ENCODE measurements around the gene AKT1S1. TPM values are rescaled to one million over a fixed set of nuclear protein-coding genes. Genes with fewer than 3 reads are reported as not detected.

AKT1S1 gene
- total RNA-seq, 2 experiments from 2014 or later: 7.3 to 19.8 TPM

GRCh38 chr19:49923055-49924003, 46.2 kb upstream of the AKT1S1 start:
- no TSS peak for BruUV-seq (replicated peaks)
- intact Hi-C loops (cut with micrococcal nuclease; ENCODE audit: unreplicated experiment): loop anchor here (1.0 kb wide), 3 partner anchors 26 to 73 kb away; partner anchors contain the start of genes AKT1S1 and TBC1D17
- Histone ChIP-seq H3K36me3 (ENCODE audit: insufficient read depth, low read length) (peaks cover 94% of the 10 kb centered on the region), H3K9me2 (ENCODE audit: insufficient read depth, low read length) (no peaks in the 10 kb centered on the region), H3K79me2 (ENCODE audit: insufficient read depth, low read depth, low read length) (peaks cover 97% of the 10 kb centered on the region), H3K27ac (ENCODE audit: low read depth, low read length, poor library complexity, severe bottlenecking) (peak overlapping the region; percentile 85), H3K4me2 (ENCODE audit: low read length) (peak overlapping the region; percentile 82), H3K4me3 (ENCODE audit: low read depth, low read length, poor library complexity, severe bottlenecking) (peak overlapping the region; percentile 62), H2AFZ (ENCODE audit: low read length) (no peak overlapping the region), H4K20me1 (ENCODE audit: insufficient read depth, low read length) (peaks cover 7% of the 10 kb centered on the region; the same call in 1 of the 2 replicates), H3K4me1 (ENCODE audit: insufficient read depth, low read length, poor library complexity, severe bottlenecking) (peaks cover 61% of the 10 kb centered on the region), H3K9me3 (ENCODE audit: low read length) (no peaks in the 10 kb centered on the region)
- DNase-seq (ENCODE audit: low spot score): peak; percentile 69
- ChIA-PET POLR2A (no interaction called here), CTCF (ENCODE audit: unreplicated experiment) (no interaction called here)
- TF ChIP-seq EZH2phosphoT487 (IDR thresholded peaks at IDR 0.05; ENCODE audit: borderline replicate concordance, low read depth, low read length) (no peak), CTCF (conservative IDR thresholded peaks at IDR 0.05; ENCODE audit: low read length) (no peak)

GRCh38 chr19:49921871-49922795, 45.0 kb upstream of the AKT1S1 start:
- Histone ChIP-seq H3K9me2 (ENCODE audit: insufficient read depth, low read length) (no peaks in the 10 kb centered on the region), H3K79me2 (ENCODE audit: insufficient read depth, low read depth, low read length) (peaks cover 97% of the 10 kb centered on the region), H3K4me1 (ENCODE audit: insufficient read depth, low read length, poor library complexity, severe bottlenecking) (peaks cover 49% of the 10 kb centered on the region), H3K27ac (ENCODE audit: low read depth, low read length, poor library complexity, severe bottlenecking) (peak overlapping the region; percentile 85), H3K9me3 (ENCODE audit: low read length) (no peaks in the 10 kb centered on the region), H3K4me2 (ENCODE audit: low read length) (peak overlapping the region; percentile 82; the same call in 1 of the 2 replicates), H3K36me3 (ENCODE audit: insufficient read depth, low read length) (peaks cover 96% of the 10 kb centered on the region), H3K4me3 (ENCODE audit: low read depth, low read length, poor library complexity, severe bottlenecking) (no peak overlapping the region), H4K20me1 (ENCODE audit: insufficient read depth, low read length) (no peaks in the 10 kb centered on the region), H2AFZ (ENCODE audit: low read length) (no peak overlapping the region)
- no peak for DNase-seq (ENCODE audit: low spot score)
- BruUV-seq (replicated peaks): no TSS peak
- ChIA-PET CTCF (ENCODE audit: unreplicated experiment) (no interaction called here), POLR2A (no interaction called here)
- intact Hi-C loops (cut with micrococcal nuclease; ENCODE audit: unreplicated experiment): no loop called here
- TF ChIP-seq EZH2phosphoT487 (IDR thresholded peaks at IDR 0.05; ENCODE audit: borderline replicate concordance, low read depth, low read length) (no peak), CTCF (conservative IDR thresholded peaks at IDR 0.05; ENCODE audit: low read length) (no peak)
